ENCODE data around the gene UGT3A2. TPM values are rescaled to one million over a fixed set of nuclear protein-coding genes. Genes with fewer than 3 reads are reported as not detected.

UGT3A2 gene
- total and polyA plus RNA-seq, 2 of the 4 experiments (the other 2 are of a cell fraction): not detected

DNA sequence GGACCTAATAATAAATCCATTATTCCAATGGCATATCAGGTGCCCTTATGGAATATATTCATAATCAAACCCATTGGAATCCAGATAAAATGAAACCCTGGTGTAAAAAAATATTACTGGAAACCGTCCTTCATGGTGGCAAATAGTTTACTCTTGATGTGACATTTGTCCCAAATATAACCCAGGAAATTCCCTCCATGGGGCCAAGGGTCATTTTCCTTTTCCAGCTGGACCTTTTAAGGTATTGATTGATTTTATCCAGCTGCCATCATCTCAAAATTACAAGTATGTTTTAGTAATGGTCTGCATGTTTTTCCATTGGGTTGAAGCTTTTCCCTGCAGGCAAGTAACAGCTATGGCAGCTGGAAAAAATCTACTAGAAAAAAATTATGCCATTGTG is 67.1 kb downstream of the UGT3A2 start:
- Histone ChIP-seq H3K9me3 (ENCODE audit: control insufficient read depth, insufficient read depth, low read length) (no peaks in the 10 kb centered on the region), H3K18ac (ENCODE audit: low read depth, low read length) (no peak overlapping the region), H3K4me1 (ENCODE audit: control insufficient read depth, insufficient read depth, low read length) (no peaks in the 10 kb centered on the region), H2BK15ac (ENCODE audit: low read depth, low read length) (no peak overlapping the region), H3K56ac (ENCODE audit: extremely low read depth, insufficient read depth, low read length) (no peak overlapping the region), H4K8ac (ENCODE audit: low read depth in 2 of 2, low read length in 2 of 2) (no peak overlapping the region), H3K9me1 (ENCODE audit: insufficient read depth, low read length) (no peaks in the 10 kb centered on the region), H3K4me2 (ENCODE audit: low read depth, low read length) (no peak overlapping the region), H3K36me3 (ENCODE audit: control insufficient read depth, insufficient read depth, low read length) (no peaks in the 10 kb centered on the region), H2BK5ac (ENCODE audit: low read depth, low read length, poor library complexity, severe bottlenecking) (no peak overlapping the region), H4K91ac (ENCODE audit: insufficient read depth, low read depth, low read length) (no peak overlapping the region), H3K27ac (ENCODE audit: insufficient read depth, low read length) (no peak overlapping the region), H3K9ac (ENCODE audit: low read depth, low read length) (no peak overlapping the region), H3K4ac (ENCODE audit: low read depth, low read length) (no peak overlapping the region), H4K20me1 (ENCODE audit: insufficient read depth, low read length) (no peaks in the 10 kb centered on the region), H2BK20ac (ENCODE audit: low read depth, low read length) (no peak overlapping the region), H2AK5ac (ENCODE audit: low read depth, low read length) (no peak overlapping the region), H2AK9ac (replicated peaks; ENCODE audit: low read depth, low read length, poor library complexity) (no peak overlapping the region), H4K5ac (ENCODE audit: low read depth, low read length) (no peak overlapping the region), H2BK120ac (ENCODE audit: low read depth, low read length) (no peak overlapping the region), H2AFZ (replicated peaks; ENCODE audit: low read length, poor library complexity) (no peak overlapping the region), H3K4me3 (ENCODE audit: insufficient read depth, low read depth, low read length) (no peak overlapping the region), H3K23ac (ENCODE audit: low read depth, low read length) (no peak overlapping the region), H3K27me3 (ENCODE audit: control insufficient read depth, insufficient read depth, low read length) (no peaks in the 10 kb centered on the region; the same call in 1 of the 2 replicates), H3K14ac (replicated peaks; ENCODE audit: low read depth, low read length) (no peak overlapping the region), H3K79me1 (ENCODE audit: low read depth in 1 of 2, low read length in 2 of 2) (no peaks in the 10 kb centered on the region)
- no CpG with 5 or more reads among the region's 1 CpG for WGBS, 2 experiments (ENCODE audit: extremely low coverage in 2 of 2, insufficient read length in 1 of 2)
- in situ Hi-C loops (cut with MboI; ENCODE audit: low sequenced_read_pairs): no loop called here
- POLR2A ChIA-PET (ENCODE audit: unreplicated experiment): no interaction called here
- CTCF ChIA-PET: interaction anchor here (0.6 kb wide), 1 partner anchor 178 kb away, joined by 4 read pairs; no protein-coding TSS in a partner anchor
- TF ChIP-seq, protein P1, sequence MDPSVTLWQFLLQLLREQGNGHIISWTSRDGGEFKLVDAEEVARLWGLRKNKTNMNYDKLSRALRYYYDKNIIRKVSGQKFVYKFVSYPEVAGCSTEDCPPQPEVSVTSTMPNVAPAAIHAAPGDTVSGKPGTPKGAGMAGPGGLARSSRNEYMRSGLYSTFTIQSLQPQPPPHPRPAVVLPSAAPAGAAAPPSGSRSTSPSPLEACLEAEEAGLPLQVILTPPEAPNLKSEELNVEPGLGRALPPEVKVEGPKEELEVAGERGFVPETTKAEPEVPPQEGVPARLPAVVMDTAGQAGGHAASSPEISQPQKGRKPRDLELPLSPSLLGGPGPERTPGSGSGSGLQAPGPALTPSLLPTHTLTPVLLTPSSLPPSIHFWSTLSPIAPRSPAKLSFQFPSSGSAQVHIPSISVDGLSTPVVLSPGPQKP (IDR thresholded peaks at IDR 0.05; ENCODE audit: borderline replicate concordance, low read depth, low read length): no peak
- TF ChIP-seq CHD1 (IDR thresholded peaks at IDR 0.05; ENCODE audit: low read depth, low read length): no peak
- no peak for TF ChIP-seq MXI1 (IDR thresholded peaks at IDR 0.05; ENCODE audit: borderline replicate concordance, low read depth, low read length)
- TF ChIP-seq NFE2L2 (IDR thresholded peaks at IDR 0.05; ENCODE audit: low read depth, low read length): no peak
- no peak for TF ChIP-seq BHLHE40 (IDR thresholded peaks at IDR 0.05; ENCODE audit: low read depth, low read length)
- no peak for TF ChIP-seq MAFK (IDR thresholded peaks at IDR 0.05; ENCODE audit: low read depth, low read length)
- TF ChIP-seq RCOR1 (IDR thresholded peaks at IDR 0.05; ENCODE audit: insufficient replicate concordance, low read length): no peak
- TF ChIP-seq RFX5 (IDR thresholded peaks at IDR 0.05; ENCODE audit: low read depth, low read length): no peak
- TF ChIP-seq, protein P2, sequence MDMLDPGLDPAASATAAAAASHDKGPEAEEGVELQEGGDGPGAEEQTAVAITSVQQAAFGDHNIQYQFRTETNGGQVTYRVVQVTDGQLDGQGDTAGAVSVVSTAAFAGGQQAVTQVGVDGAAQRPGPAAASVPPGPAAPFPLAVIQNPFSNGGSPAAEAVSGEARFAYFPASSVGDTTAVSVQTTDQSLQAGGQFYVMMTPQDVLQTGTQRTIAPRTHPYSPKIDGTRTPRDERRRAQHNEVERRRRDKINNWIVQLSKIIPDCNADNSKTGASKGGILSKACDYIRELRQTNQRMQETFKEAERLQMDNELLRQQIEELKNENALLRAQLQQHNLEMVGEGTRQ (IDR thresholded peaks at IDR 0.05; ENCODE audit: low read depth, low read length): no peak
- no peak for TF ChIP-seq FOS (IDR thresholded peaks at IDR 0.05; ENCODE audit: low read depth, low read length)
- TF ChIP-seq POLR2A (IDR thresholded peaks at IDR 0.05; ENCODE audit: low read depth, low read length): no peak
- TF ChIP-seq SMC3 (IDR thresholded peaks at IDR 0.05; ENCODE audit: low read depth, low read length): no peak
- no peak for TF ChIP-seq CEBPB (IDR thresholded peaks at IDR 0.05; ENCODE audit: low read depth, low read length)
- no peak for TF ChIP-seq RAD21 (IDR thresholded peaks at IDR 0.05; ENCODE audit: low read length)
- TF ChIP-seq, protein P3, sequence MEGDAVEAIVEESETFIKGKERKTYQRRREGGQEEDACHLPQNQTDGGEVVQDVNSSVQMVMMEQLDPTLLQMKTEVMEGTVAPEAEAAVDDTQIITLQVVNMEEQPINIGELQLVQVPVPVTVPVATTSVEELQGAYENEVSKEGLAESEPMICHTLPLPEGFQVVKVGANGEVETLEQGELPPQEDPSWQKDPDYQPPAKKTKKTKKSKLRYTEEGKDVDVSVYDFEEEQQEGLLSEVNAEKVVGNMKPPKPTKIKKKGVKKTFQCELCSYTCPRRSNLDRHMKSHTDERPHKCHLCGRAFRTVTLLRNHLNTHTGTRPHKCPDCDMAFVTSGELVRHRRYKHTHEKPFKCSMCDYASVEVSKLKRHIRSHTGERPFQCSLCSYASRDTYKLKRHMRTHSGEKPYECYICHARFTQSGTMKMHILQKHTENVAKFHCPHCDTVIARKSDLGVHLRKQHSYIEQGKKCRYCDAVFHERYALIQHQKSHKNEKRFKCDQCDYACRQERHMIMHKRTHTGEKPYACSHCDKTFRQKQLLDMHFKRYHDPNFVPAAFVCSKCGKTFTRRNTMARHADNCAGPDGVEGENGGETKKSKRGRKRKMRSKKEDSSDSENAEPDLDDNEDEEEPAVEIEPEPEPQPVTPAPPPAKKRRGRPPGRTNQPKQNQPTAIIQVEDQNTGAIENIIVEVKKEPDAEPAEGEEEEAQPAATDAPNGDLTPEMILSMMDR (conservative IDR thresholded peaks at IDR 0.05; ENCODE audit: low read depth, low read length): no peak
- no peak for TF ChIP-seq MAZ (IDR thresholded peaks at IDR 0.05; ENCODE audit: borderline replicate concordance, low read depth, low read length)
- BruUV-seq (replicated peaks): no TSS peak
- dilution Hi-C loops (cut with HindIII; ENCODE audit: low sequenced_read_pairs, unreplicated experiment): no loop called here
- intact Hi-C loops (cut with micrococcal nuclease): no loop called here
- DNase-seq: no peak
- ATAC-seq (ENCODE audit: low read depth): no peak
